Measurements from ENCODE around the gene KLK13.

GRCh38 chr19:51043497-51043896 lies 21.4 kb downstream of the KLK13 start:
- no peak for TF ChIP-seq CTCF (IDR thresholded peaks at IDR 0.05; ENCODE audit: borderline replicate concordance, extremely low read depth, low read length, poor library complexity, severe bottlenecking)
- TF ChIP-seq EZH2 (IDR thresholded peaks at IDR 0.05; ENCODE audit: borderline replicate concordance, low read depth, low read length, severe bottlenecking): no peak
